Skeletal muscle tissue (tissue), 4 donors: Measurements from ENCODE around the gene VPS54. TPM values are rescaled to one million over a fixed set of nuclear protein-coding genes. Genes with fewer than 3 reads are reported as not detected.
"Not testable (repeated sequence)": the region's sequence is repeated elsewhere in the genome, so short reads cannot be mapped to it uniquely, and the experiment has no call there.

Experiments
- H3K27ac ChIP-seq: one replicate; pipeline ENCODE4 v1.7.0; 2013; ENCODE audit warnings: mild to moderate bottlenecking, low read depth, low read length, inconsistent platforms
- H3K27me3 ChIP-seq, 3 donors: one replicate each; pipeline ENCODE4 v1.7.0; 2013; ENCODE audit warnings: low read length in 3 of 3; ENCODE audit not compliant: control insufficient read depth in 3 of 3, insufficient read depth in 3 of 3
- H3K36me3 ChIP-seq, 3 donors: one replicate each; pipeline ENCODE4 v1.7.0; 2013; ENCODE audit warnings: low read length in 3 of 3; ENCODE audit not compliant: control insufficient read depth in 3 of 3, insufficient read depth in 3 of 3
- H3K4me1 ChIP-seq, 3 donors: one replicate each; pipeline ENCODE4 v1.7.0; 2013; ENCODE audit warnings: low read length in 3 of 3, mild to moderate bottlenecking in 3 of 3; ENCODE audit not compliant: control insufficient read depth in 3 of 3, insufficient read depth in 3 of 3
- H3K4me3 ChIP-seq, 3 donors: one replicate each; pipeline ENCODE4 v1.7.0; 2013; ENCODE audit warnings: low read length in 3 of 3
- H3K9ac ChIP-seq, 3 donors: one replicate each; pipeline ENCODE4 v1.7.0; 2013; ENCODE audit warnings: low read length in 3 of 3, mild to moderate bottlenecking in 3 of 3, moderate library complexity in 2 of 3, low read depth in 1 of 3
- H3K9me3 ChIP-seq, 3 donors: one replicate each; pipeline ENCODE4 v1.7.0; 2013; ENCODE audit warnings: low read length in 3 of 3; ENCODE audit not compliant: control insufficient read depth in 3 of 3
- total RNA-seq: library from RNA; depleted of rRNA; stranded (reverse); fragments of >200 nt; gene quantifications from one replicate; pipeline ENCODE4 v1.2.3, GENCODE V29; 2014
- donor health status: Osteomylitis.

VPS54 gene
- total RNA-seq, 1 donor from 2014 or later, result 25.1 TPM

DNA sequence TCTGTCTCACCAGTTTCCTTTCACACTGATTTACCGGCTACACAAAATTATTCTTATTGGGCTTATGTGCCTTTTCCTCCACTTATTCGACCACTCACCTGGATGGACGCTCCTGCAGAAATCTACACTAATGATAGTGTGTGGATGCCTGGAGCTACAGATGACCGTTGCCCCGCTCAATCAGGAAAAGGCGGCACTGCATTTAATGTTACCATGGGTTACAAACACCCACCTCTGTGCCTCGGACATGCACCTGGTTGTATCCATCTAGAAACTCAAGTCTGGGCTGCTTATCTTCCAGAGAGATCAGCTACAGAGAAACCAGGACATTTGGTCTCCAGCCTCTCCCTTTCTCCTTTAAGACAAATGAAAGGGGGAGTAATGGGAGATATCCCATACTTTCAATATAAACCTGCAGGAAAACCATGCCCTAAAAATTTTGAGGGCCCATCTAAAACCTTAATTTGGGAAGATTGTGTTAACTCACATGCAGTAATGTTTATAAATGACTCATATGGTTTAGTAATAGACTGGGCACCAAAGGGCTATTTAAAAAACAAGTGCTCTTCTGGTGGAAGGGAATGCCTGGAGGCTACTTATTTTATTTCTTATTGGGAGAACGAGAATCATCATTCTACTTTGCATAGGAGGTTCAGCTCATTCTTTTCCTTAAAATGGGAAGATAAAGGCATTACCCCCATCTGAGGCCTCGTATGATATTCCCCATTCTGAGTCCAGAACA, 24.7 kb downstream of the VPS54 start:
- not testable (repeated sequence) for H3K36me3 ChIP-seq, H3K27ac ChIP-seq, H3K4me1 ChIP-seq, H3K9ac ChIP-seq, H3K27me3 ChIP-seq, H3K4me3 ChIP-seq, H3K9me3 ChIP-seq

DNA sequence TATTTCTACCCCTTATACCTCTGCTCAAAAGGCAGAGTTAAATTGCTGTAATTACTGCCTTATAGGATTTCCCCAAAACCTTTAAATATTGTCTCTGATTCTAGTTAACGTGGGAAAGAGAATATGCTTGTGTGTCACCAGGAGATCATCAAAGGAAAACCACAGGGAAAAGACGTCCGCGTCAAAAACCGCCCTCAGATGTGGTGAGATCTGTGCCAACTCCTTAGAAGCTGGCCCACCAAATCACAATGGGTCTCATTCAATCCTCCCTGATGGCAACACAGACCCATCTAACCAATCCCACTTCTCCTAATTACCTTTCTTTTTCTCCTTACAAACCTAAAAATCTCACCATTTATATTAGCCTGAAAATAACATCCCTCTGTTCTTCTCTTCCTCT, 25.4 kb downstream of the VPS54 start:
- no peak overlapping the region for H3K9ac ChIP-seq
- no peaks in the 10 kb centered on the region for H3K27me3 ChIP-seq
- H3K4me3 ChIP-seq, result no peak overlapping the region
- no peaks in the 10 kb centered on the region for H3K36me3 ChIP-seq
- no peak overlapping the region for H3K27ac ChIP-seq
- H3K4me1 ChIP-seq, result no peaks in the 10 kb centered on the region
- no peaks in the 10 kb centered on the region for H3K9me3 ChIP-seq

DNA sequence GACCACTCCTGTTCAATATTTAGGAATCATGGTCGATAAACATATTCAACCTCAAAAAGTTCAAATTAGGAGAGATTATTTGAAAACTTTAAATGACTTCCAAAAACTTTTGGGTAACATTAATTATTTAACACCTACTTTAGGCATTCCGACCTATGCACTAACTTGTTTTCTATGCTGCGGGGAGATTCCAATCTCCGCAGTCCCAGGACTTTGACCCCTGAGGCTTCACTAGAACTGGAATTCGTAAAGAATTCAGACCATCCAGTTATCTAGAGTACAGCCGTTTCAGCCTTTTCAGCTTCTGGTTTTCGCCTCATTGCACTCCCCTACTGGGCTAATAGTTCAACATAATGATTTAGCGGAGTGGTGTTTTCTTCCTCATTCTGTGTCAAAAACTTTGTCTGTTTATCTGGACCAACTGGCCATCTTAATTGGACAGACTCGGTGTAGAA, 26.1 kb downstream of the VPS54 start:
- H3K4me1 ChIP-seq, result not testable (repeated sequence)

DNA sequence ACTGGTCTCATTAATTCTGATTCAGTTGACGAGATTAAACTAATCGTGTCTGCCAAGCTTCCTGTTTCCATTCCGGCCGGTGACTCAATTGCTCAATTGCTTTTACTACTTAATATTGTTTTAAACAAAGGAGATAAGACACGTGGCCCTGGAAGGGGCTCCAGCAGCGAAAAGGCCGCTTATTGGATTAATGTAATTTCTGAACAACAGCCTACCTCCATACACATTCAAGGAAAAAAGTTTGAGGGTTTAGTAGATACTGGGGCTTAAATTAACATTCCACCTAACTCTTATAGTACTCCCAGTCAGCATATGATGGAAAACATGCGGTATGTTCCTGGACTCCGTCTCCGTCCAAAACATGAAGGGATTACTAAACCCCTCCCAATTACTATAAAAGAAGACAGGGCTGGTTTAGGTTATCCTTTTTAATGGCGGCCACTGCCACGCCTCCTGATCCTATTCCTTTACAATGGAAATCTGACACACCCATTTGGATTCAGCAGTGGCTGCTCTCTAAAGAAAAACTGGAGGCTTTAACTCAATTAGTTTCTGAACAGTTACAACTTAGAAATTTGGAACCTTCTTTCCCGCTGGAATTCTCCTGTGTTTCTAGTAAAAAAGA, 27.1 kb downstream of the VPS54 start:
- Histone ChIP-seq H3K27me3 (no peaks in the 10 kb centered on the region), H3K36me3 (no peaks in the 10 kb centered on the region), H3K4me3 (no peak overlapping the region), H3K9me3 (no peaks in the 10 kb centered on the region), H3K27ac (no peak overlapping the region), H3K9ac (no peak overlapping the region), H3K4me1 (no peaks in the 10 kb centered on the region)

More for the DNA sequence above, 26.1 kb downstream of the VPS54 start:
- not testable (repeated sequence) for H3K27me3 ChIP-seq, H3K4me3 ChIP-seq, H3K27ac ChIP-seq, H3K9me3 ChIP-seq, H3K36me3 ChIP-seq, H3K9ac ChIP-seq

DNA sequence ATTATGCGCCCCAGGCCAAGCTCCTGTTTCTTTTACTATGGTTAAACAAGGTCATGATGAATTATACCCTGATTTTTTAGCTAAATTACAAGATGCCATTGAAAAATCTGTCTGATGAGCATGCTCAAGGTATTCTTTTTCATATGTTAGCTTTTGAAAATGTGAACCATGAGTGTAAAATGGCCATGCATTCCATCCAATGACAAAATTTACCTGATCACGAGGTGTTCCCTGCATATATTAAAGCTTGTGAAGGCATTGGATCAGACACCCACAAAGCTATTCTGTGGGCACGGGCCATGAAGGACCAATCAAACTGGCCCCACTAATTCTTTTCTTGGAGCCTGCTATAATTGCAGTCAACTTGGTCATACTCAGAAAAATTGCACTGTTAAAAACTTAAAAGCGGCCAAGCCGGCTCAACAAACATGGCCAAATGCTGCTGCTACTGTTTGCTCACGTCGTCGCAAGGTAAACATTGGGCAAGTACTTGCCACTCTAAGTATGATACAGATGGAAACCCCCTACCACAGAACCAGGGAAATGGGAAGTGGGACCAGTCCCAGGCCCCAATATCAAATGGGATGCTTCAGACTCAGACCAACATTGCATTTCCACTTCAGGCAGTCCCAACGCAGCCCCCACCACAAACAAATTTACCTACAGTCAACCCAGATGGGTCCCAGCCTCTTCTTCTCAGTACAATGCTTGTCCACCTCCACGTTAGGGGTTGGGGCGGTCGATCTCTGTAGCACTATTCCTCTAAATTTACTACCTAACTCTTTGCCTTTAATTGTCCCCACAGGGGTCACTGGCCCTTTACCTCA, 27.8 kb downstream of the VPS54 start:
- H3K36me3 ChIP-seq, H3K4me3 ChIP-seq, H3K9ac ChIP-seq, H3K9me3 ChIP-seq, H3K27me3 ChIP-seq, H3K27ac ChIP-seq, H3K4me1 ChIP-seq: not testable (repeated sequence)

DNA sequence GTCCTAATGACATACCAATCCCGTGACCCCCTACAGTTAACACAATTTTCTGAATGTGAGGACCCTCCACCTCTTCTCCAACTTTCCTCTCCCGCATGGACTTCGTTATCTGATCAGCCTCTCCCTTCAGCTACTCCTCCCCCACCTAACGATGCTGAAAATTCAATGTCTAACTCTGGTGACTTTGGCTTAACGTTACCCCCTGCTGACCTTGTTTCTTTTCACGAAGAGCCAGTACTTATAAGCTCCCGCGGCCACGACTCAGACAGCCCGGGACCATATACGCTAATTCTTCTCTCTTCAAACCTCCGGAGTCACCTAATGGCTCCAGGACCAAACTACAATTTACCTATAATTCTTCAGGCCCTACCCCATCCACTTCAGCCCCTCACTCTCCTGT, 29.2 kb downstream of the VPS54 start:
- no peak overlapping the region for H3K4me3 ChIP-seq
- no peaks in the 10 kb centered on the region for H3K9me3 ChIP-seq
- no peak overlapping the region for H3K27ac ChIP-seq
- no peaks in the 10 kb centered on the region for H3K27me3 ChIP-seq
- peaks cover 0 to 3% (median 0%) of the 10 kb centered on the region in 3 donors for H3K4me1 ChIP-seq
- H3K36me3 ChIP-seq, result no peaks in the 10 kb centered on the region
- no peak overlapping the region for H3K9ac ChIP-seq

DNA sequence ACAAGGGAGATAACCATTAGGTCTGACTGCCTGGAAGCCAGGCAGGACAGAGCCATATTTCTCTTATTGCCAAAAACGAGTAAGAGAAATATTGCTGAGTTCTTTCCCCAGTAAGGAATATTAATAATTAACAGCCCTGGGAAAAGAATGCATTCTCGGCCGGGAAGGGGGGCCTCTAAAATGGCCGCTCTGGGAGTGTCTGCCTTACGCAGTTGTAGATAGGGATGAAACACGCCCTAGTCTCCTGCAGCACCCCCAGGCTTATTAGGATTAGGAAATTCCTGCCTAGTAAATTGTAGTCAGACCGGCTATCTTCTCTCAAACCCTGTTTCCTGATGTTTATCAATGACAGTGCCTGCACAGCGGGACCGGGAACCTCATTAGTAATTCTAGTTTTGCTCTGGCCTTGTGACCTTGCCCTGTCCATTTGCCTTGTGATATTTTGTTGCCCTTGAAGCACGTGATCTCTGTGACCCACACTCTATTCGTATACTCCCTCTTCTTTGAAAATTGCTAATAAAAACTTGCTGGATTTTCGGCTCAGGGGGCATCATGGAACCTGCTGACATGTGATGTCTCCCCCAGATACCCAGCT, 30.3 kb downstream of the VPS54 start:
- H3K4me3 ChIP-seq, H3K27me3 ChIP-seq, H3K36me3 ChIP-seq, H3K4me1 ChIP-seq, H3K27ac ChIP-seq, H3K9ac ChIP-seq, H3K9me3 ChIP-seq: not testable (repeated sequence)

DNA sequence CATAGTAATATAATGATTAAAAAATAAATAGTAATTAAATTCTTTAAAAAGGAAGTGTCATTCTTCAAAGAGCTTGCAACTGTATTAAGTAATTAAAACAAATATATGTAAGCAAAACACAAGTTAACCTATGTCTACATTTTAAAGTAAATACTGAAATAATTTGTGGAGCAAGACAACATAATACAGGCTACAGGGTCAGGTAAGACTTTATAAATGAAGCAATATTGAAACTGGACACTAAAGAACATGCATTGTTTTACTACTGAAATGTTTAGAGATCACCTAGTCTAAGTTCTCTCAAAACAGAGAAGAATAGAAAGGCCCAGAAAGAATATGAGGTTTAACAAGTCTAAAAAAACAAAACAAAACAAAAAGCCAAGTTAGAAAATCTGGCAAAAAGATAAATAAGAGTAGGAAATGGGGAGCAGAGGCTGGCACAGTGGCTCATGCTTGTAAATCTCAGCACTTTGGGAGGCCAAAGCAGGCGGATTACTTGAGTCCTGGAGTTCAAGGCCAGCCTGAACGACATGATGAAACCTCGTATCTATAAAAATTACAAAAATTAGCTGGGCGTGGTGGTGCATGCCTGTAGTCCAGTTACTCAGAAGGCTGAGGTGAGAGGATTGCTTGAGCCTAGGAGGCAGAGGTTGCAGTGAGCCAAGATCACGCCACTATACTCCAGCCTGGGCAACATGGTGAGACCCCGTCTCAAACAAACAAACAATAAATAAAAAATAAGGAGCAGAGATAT, 34.4 kb downstream of the VPS54 start:
- peaks cover 0 to 3% (median 0%) of the 10 kb centered on the region in 3 donors for H3K4me1 ChIP-seq
- no peaks in the 10 kb centered on the region for H3K27me3 ChIP-seq
- H3K36me3 ChIP-seq, result peaks cover 0 to 15% (median 6%) of the 10 kb centered on the region in 3 donors
- H3K4me3 ChIP-seq, result no peak overlapping the region
- no peak overlapping the region for H3K27ac ChIP-seq
- no peaks in the 10 kb centered on the region for H3K9me3 ChIP-seq
- H3K9ac ChIP-seq, result no peak overlapping the region

DNA sequence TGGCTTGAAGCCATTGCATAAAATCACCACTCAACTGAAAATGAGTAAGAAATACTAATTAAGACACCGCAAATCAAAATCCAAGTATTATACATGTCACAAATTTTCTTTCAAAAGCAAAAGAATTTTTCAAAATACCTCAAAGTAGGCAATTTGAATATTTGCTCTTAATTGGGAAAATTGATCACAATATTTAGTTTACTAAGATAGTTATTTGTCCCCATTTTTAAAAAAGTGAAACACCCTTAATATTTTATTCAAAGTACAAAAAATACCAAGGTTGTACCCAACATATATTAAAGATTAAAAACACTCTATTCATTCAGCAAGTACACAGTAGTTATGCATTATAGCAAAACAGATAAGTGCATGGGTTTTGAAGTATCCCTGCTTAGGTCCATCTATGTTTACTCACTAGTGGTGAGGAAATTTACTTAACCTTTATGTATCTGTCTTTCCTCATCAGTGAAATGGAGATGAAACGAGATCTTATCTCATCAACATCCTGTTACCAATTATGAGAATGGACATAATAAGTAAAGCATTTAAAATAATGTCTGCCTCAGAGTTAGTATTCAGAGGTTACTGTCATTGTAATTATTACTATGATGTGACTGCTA, 35.1 kb downstream of the VPS54 start:
- no peak overlapping the region for H3K27ac ChIP-seq
- H3K4me3 ChIP-seq, result no peak overlapping the region
- no peaks in the 10 kb centered on the region for H3K27me3 ChIP-seq
- H3K36me3 ChIP-seq, result peaks cover 0 to 15% (median 6%) of the 10 kb centered on the region in 3 donors
- no peaks in the 10 kb centered on the region for H3K9me3 ChIP-seq
- H3K9ac ChIP-seq, result no peak overlapping the region
- H3K4me1 ChIP-seq, result peaks cover 0 to 3% (median 0%) of the 10 kb centered on the region in 3 donors
